Loucy (cell line): ENCODE data around the gene ZNF598.

Source experiments
- H2AFZ ChIP-seq: fragments of 200-600 bp; sonication (generic); 2 replicates; pipeline ENCODE4 v1.6.0; 2016; ENCODE audit warnings: antibody characterized with exemption, mild to moderate bottlenecking, low read length, moderate library complexity
- H3F3A ChIP-seq: fragments of 200-600 bp; 2 replicates; pipeline ENCODE4 v1.6.0; 2016; ENCODE audit warnings: antibody characterized with exemption, low read depth, mild to moderate bottlenecking
- H3K27me3 ChIP-seq: fragments of 200-600 bp; sonication (generic); 2 replicates; pipeline ENCODE4 v1.6.1; 2014; ENCODE audit warnings: low read length, mild to moderate bottlenecking; ENCODE audit not compliant: insufficient read depth, poor library complexity, severe bottlenecking
- H3K36me3 ChIP-seq: fragments of 200-600 bp; sonication (generic); 2 replicates; pipeline ENCODE4 v1.6.1; 2016; ENCODE audit warnings: low read length; ENCODE audit not compliant: insufficient read depth
- H3K4me1 ChIP-seq: fragments of 200-600 bp; sonication (generic); 2 replicates; pipeline ENCODE4 v1.5.1; 2014; ENCODE audit warnings: low read length, mild to moderate bottlenecking; ENCODE audit not compliant: insufficient read depth, poor library complexity, severe bottlenecking
- H3K4me2 ChIP-seq: fragments of 200-600 bp; sonication (generic); 2 replicates; pipeline ENCODE4 v1.6.0; 2014; ENCODE audit warnings: antibody characterized with exemption, low read length, low read depth, mild to moderate bottlenecking; ENCODE audit not compliant: poor library complexity, severe bottlenecking
- H3K4me3 ChIP-seq: fragments of 200-600 bp; sonication (generic); 2 replicates; pipeline ENCODE4 v1.5.1; 2014; ENCODE audit warnings: low read length, mild to moderate bottlenecking, mixed read lengths; ENCODE audit not compliant: poor library complexity, severe bottlenecking
- H3K79me2 ChIP-seq: fragments of 200-600 bp; sonication (generic); 2 replicates; pipeline ENCODE4 v1.6.1; 2014; ENCODE audit warnings: low read length; ENCODE audit not compliant: insufficient read depth
- H3K9ac ChIP-seq: fragments of 200-600 bp; sonication (generic); 2 replicates; pipeline ENCODE4 v1.6.0; 2014; ENCODE audit warnings: mild to moderate bottlenecking, low read depth, low read length, moderate library complexity; ENCODE audit not compliant: poor library complexity, severe bottlenecking
- H3K9me2 ChIP-seq: fragments of 200-600 bp; sonication (generic); replicated peaks from 2 replicates; pipeline ENCODE4 v1.6.1; 2016; ENCODE audit warnings: low read depth, low read length, mixed read lengths
- H3K9me3 ChIP-seq: fragments of 200-600 bp; sonication (generic); 2 replicates; pipeline ENCODE4 v1.6.1; 2014; ENCODE audit warnings: mild to moderate bottlenecking, antibody characterized with exemption, low read length, low read depth; ENCODE audit not compliant: insufficient read depth
- H4K20me1 ChIP-seq: fragments of 200-600 bp; sonication (generic); 2 replicates; pipeline ENCODE4 v1.6.0; 2014; ENCODE audit warnings: antibody characterized with exemption, low read length, mild to moderate bottlenecking; ENCODE audit not compliant: insufficient read depth, poor library complexity, severe bottlenecking
- EZH2phosphoT487 ChIP-seq: fragments of 200-600 bp; IDR thresholded peaks from 2 replicates; pipeline ENCODE4 v1.6.1; 2018; ENCODE audit warnings: antibody characterized with exemption, mild to moderate bottlenecking, moderate library complexity, borderline replicate concordance
- TF ChIP-seq, protein P1 (sequence below): fragments of 200-600 bp; sonication (generic); conservative IDR thresholded peaks from 2 replicates; pipeline ENCODE4 v1.5.1; 2014; ENCODE audit warnings: mild to moderate bottlenecking, antibody characterized with exemption, low read length

ZNF598 gene

DNA sequence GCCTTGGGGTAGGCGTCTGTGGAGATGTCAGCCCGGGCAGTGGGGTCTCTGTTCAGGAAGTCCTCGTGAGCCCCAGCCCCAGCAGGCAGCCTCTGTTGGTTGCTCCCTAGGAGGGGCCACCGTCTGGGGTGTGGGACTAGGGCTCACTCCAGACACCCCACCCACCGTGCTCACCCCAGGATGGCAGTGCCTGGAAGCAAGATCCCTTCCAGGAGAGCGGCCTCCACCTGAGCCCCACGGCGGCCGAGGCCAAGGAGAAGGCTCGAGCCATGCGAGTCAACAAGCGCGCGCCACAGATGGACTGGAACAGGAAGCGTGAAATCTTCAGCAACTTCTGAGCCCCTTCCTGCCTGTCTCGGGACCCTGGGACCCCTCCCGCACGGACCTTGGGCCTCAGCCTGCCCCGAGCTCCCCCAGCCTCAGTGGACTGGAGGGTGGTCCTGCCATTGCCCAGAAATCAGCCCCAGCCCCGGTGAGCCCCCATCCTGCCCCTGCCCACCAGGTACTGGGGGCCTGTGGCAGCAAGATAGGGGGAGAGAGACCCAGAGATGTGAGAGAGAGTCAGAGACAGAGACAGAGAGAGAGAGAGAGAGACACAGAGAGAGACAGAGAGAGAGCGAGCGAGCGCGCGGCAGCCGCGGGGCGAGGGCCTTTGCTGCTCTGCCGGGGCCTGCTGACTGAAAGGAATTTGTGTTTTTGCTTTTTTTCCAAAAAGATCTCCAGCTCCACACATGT is 28.2 kb upstream of the ZNF598 start:
- H3K79me2 ChIP-seq = no peaks in the 10 kb centered on the region
- no peaks in the 10 kb centered on the region for H3F3A ChIP-seq
- no peaks in the 10 kb centered on the region for H3K9me2 ChIP-seq
- no peak overlapping the region for H3K9ac ChIP-seq
- H3K36me3 ChIP-seq = no peaks in the 10 kb centered on the region
- no peaks in the 10 kb centered on the region for H3K4me1 ChIP-seq
- no peaks in the 10 kb centered on the region for H3K27me3 ChIP-seq
- H3K4me2 ChIP-seq = no peak overlapping the region
- TF ChIP-seq, protein P1, sequence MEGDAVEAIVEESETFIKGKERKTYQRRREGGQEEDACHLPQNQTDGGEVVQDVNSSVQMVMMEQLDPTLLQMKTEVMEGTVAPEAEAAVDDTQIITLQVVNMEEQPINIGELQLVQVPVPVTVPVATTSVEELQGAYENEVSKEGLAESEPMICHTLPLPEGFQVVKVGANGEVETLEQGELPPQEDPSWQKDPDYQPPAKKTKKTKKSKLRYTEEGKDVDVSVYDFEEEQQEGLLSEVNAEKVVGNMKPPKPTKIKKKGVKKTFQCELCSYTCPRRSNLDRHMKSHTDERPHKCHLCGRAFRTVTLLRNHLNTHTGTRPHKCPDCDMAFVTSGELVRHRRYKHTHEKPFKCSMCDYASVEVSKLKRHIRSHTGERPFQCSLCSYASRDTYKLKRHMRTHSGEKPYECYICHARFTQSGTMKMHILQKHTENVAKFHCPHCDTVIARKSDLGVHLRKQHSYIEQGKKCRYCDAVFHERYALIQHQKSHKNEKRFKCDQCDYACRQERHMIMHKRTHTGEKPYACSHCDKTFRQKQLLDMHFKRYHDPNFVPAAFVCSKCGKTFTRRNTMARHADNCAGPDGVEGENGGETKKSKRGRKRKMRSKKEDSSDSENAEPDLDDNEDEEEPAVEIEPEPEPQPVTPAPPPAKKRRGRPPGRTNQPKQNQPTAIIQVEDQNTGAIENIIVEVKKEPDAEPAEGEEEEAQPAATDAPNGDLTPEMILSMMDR = no peak
- no peak for TF ChIP-seq EZH2phosphoT487
- no peaks in the 10 kb centered on the region for H3K9me3 ChIP-seq
- no peaks in the 10 kb centered on the region for H4K20me1 ChIP-seq
- H3K4me3 ChIP-seq = no peak overlapping the region
- H2AFZ ChIP-seq = no peak overlapping the region

DNA sequence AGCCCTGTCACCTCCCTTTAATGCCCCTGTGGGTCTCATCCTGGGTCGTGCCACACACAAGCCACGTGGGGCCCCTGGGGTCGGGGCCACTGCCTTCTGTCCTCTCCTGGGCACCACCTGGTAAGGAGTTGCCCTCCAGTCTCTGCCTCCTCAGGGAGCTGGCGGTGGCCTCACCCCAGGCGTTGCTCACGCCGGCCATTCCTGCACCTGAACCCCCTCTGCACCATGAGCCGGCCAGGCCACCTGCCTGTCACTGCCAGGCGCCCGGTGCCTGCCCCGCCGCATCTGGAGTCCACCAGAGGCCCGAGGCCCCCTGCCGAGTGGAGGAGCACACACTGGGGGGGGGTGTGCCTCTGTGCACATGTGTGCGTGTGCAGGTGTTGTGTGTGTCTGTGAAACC is 27.5 kb upstream of the ZNF598 start:
- Histone ChIP-seq H4K20me1 (no peaks in the 10 kb centered on the region), H3K4me1 (no peaks in the 10 kb centered on the region)

DNA sequence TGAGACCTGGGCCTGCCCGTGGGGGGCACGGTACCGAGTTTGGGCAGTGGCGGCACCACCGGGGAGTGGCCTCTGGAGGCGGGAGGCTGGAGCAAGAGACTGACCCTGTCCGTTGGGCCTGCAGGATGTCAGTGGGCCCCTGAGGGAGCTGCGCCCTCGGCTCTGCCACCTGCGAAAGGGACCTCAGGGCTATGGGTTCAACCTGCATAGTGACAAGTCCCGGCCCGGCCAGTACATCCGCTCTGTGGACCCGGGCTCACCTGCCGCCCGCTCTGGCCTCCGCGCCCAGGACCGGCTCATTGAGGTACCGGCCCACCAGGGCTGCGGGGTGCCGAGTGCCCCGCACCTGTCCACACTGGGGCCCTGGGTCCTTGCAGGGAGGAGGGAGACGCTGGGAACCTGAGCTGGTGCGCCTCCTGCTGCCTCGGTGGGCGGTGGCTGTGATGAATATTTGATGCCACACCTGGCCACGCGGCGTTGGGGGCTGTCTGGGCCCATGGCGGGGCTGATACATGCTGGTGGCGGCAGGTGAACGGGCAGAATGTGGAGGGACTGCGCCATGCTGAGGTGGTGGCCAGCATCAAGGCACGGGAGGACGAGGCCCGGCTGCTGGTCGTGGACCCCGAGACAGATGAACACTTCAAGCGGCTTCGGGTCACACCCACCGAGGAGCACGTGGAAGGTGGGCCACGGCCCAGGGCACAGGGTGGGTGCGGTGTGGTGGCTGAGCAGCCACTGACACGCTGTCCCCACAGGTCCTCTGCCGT is 26.8 kb upstream of the ZNF598 start:
- Histone ChIP-seq H3K4me2 (no peak overlapping the region), H3K4me3 (no peak overlapping the region), H3K79me2 (no peaks in the 10 kb centered on the region), H4K20me1 (no peaks in the 10 kb centered on the region), H3K9ac (no peak overlapping the region), H3K36me3 (no peaks in the 10 kb centered on the region), H3K9me2 (no peaks in the 10 kb centered on the region), H3F3A (no peaks in the 10 kb centered on the region), H3K4me1 (no peaks in the 10 kb centered on the region), H2AFZ (no peak overlapping the region), H3K9me3 (no peaks in the 10 kb centered on the region), H3K27me3 (no peaks in the 10 kb centered on the region)
- TF ChIP-seq, protein P1 = no peak
- no peak for TF ChIP-seq EZH2phosphoT487

More for the DNA sequence above, 27.5 kb upstream of the ZNF598 start:
- H2AFZ ChIP-seq = no peak overlapping the region
- H3F3A ChIP-seq = no peaks in the 10 kb centered on the region
- no peak for TF ChIP-seq EZH2phosphoT487
- TF ChIP-seq, protein P1 = no peak
- no peak overlapping the region for H3K4me3 ChIP-seq
- H3K9ac ChIP-seq = no peak overlapping the region
- H3K27me3 ChIP-seq = no peaks in the 10 kb centered on the region
- H3K36me3 ChIP-seq = no peaks in the 10 kb centered on the region
- H3K79me2 ChIP-seq = no peaks in the 10 kb centered on the region
- H3K4me2 ChIP-seq = no peak overlapping the region
- H3K9me3 ChIP-seq = no peaks in the 10 kb centered on the region
- no peaks in the 10 kb centered on the region for H3K9me2 ChIP-seq
